Activated CD4-positive, alpha-beta T cell treated with anti-CD3 and anti-CD28 coated beads, Interleukin-2, amount 10 ng/mL, durations not matched to agents 24 days and 14 days (primary cell): Measurements from ENCODE around the gene CDC42BPB. TPM values are rescaled to one million over a fixed set of nuclear protein-coding genes. Genes with fewer than 3 reads are reported as not detected.
"Not testable (repeated sequence)": the region's sequence is repeated elsewhere in the genome, so short reads cannot be mapped to it uniquely, and the experiment has no call there.

ENCODE experiments used
- DNase-seq: peaks from one replicate; pipeline ENCODE4 v3.0.0; 2022
- H3K27ac Mint-ChIP-seq: one replicate; pipeline ENCODE4 v1.8.0; 2022; ENCODE audit warnings: mild to moderate bottlenecking, mixed read lengths
- H3K27me3 Mint-ChIP-seq: one replicate; pipeline ENCODE4 v1.8.0; 2022; ENCODE audit warnings: mixed read lengths
- H3K36me3 Mint-ChIP-seq: one replicate; pipeline ENCODE4 v1.8.0; 2022; ENCODE audit warnings: low read depth, mild to moderate bottlenecking, mixed read lengths
- H3K4me1 Mint-ChIP-seq: one replicate; pipeline ENCODE4 v1.8.0; 2021; ENCODE audit warnings: mixed read lengths
- H3K4me3 Mint-ChIP-seq: one replicate; pipeline ENCODE4 v1.8.0; 2022; ENCODE audit warnings: mild to moderate bottlenecking, moderate library complexity, mixed read lengths
- H3K9me3 Mint-ChIP-seq: one replicate; pipeline ENCODE4 v1.8.0; 2021; ENCODE audit warnings: mixed read lengths
- intact Hi-C: fragments of 100-400 bp; cut with micrococcal nuclease; formaldehyde crosslinking; loops from one replicate; pipeline ENCODE4 v1.15.1; 2023
- total RNA-seq: library from RNA; stranded (reverse); gene quantifications from 2 replicates; pipeline ENCODE4 v1.2.3, GENCODE V29; 2022

Gene CDC42BPB
- total RNA-seq, 1 donor from 2014 or later = 1.7 TPM

GRCh38 chr14:102898776-102899515 is 158.4 kb downstream of the CDC42BPB start:
- intact Hi-C loops = loop anchor here (5.0 kb wide), 1 partner anchor 122 kb away; the partner anchor contains the start of gene TRAF3
- H3K9me3 Mint-ChIP-seq = no peaks in the 10 kb centered on the region
- peaks cover 29% of the 10 kb centered on the region for H3K4me1 Mint-ChIP-seq
- peaks cover 61% of the 10 kb centered on the region for H3K36me3 Mint-ChIP-seq
- H3K4me3 Mint-ChIP-seq = no peak overlapping the region
- H3K27me3 Mint-ChIP-seq = no peaks in the 10 kb centered on the region
- DNase-seq = no peak
- peak overlapping the region; percentile 70 for H3K27ac Mint-ChIP-seq

- intact Hi-C loops = loop anchor here (5.0 kb wide), 1 partner anchor 121 kb away; the partner anchor contains the start of gene TRAF3
- Mint-ChIP-seq H3K36me3 (peaks cover 62% of the 10 kb centered on the region), H3K9me3 (no peaks in the 10 kb centered on the region), H3K4me1 (peaks cover 30% of the 10 kb centered on the region), H3K27ac (peak overlapping the region; percentile 70), H3K27me3 (no peaks in the 10 kb centered on the region), H3K4me3 (no peak overlapping the region)
- DNase-seq = no peak
These were observed 159.1 kb downstream of the CDC42BPB start for GRCh38 chr14:102898298-102898697.

GRCh38 chr14:102897299-102898027 is 159.9 kb downstream of the CDC42BPB start:
- Mint-ChIP-seq H3K4me1 (peaks cover 32% of the 10 kb centered on the region), H3K4me3 (no peak overlapping the region), H3K36me3 (peaks cover 61% of the 10 kb centered on the region), H3K9me3 (no peaks in the 10 kb centered on the region), H3K27ac (no peak overlapping the region), H3K27me3 (no peaks in the 10 kb centered on the region)
- no peak for DNase-seq
- intact Hi-C loops = loop anchor here (5.0 kb wide), 1 partner anchor 120 kb away; the partner anchor contains the start of gene TRAF3

GRCh38 chr14:102896735-102897134 is 160.6 kb downstream of the CDC42BPB start:
- H3K4me3 Mint-ChIP-seq, DNase-seq, H3K27me3 Mint-ChIP-seq, H3K9me3 Mint-ChIP-seq, H3K27ac Mint-ChIP-seq: not testable (repeated sequence)
- peaks cover 67% of the 10 kb centered on the region for H3K36me3 Mint-ChIP-seq
- peaks cover 32% of the 10 kb centered on the region for H3K4me1 Mint-ChIP-seq
- intact Hi-C loops = loop anchor here (5.0 kb wide), 1 partner anchor 119 kb away; the partner anchor contains the start of gene TRAF3

GRCh38 chr14:102893452-102893851 is 163.9 kb downstream of the CDC42BPB start:
- Mint-ChIP-seq H3K27ac (peak overlapping the region; percentile 58), H3K36me3 (peaks cover 71% of the 10 kb centered on the region), H3K4me1 (peaks cover 16% of the 10 kb centered on the region), H3K27me3 (no peaks in the 10 kb centered on the region), H3K4me3 (no peak overlapping the region), H3K9me3 (no peaks in the 10 kb centered on the region)
- no peak for DNase-seq
- intact Hi-C loops = no loop called here

- H3K4me1 Mint-ChIP-seq = peaks cover 12% of the 10 kb centered on the region
- DNase-seq = no peak
- H3K27me3 Mint-ChIP-seq = no peaks in the 10 kb centered on the region
- no peak overlapping the region for H3K27ac Mint-ChIP-seq
- intact Hi-C loops = no loop called here
- no peak overlapping the region for H3K4me3 Mint-ChIP-seq
- H3K9me3 Mint-ChIP-seq = no peaks in the 10 kb centered on the region
- peaks cover 74% of the 10 kb centered on the region for H3K36me3 Mint-ChIP-seq
These were observed 164.7 kb downstream of the CDC42BPB start for GRCh38 chr14:102892651-102893050.

- Mint-ChIP-seq H3K4me3 (no peak overlapping the region), H3K27me3 (no peaks in the 10 kb centered on the region), H3K36me3 (peaks cover 77% of the 10 kb centered on the region), H3K27ac (no peak overlapping the region), H3K9me3 (no peaks in the 10 kb centered on the region), H3K4me1 (peaks cover 9% of the 10 kb centered on the region)
- DNase-seq = no peak
- intact Hi-C loops = no loop called here
These were observed 165.8 kb downstream of the CDC42BPB start for GRCh38 chr14:102891556-102891955.

- intact Hi-C loops = no loop called here
- DNase-seq = no peak
- H3K36me3 Mint-ChIP-seq = peaks cover 77% of the 10 kb centered on the region
These were observed 166.2 kb downstream of the CDC42BPB start for GRCh38 chr14:102891111-102891510.

GRCh38 chr14:102889615-102890014 is 167.7 kb downstream of the CDC42BPB start:
- no peak overlapping the region for H3K4me3 Mint-ChIP-seq
- no peaks in the 10 kb centered on the region for H3K27me3 Mint-ChIP-seq
- H3K4me1 Mint-ChIP-seq = peaks cover 6% of the 10 kb centered on the region
- DNase-seq = no peak
- H3K27ac Mint-ChIP-seq = no peak overlapping the region
- H3K36me3 Mint-ChIP-seq = peaks cover 74% of the 10 kb centered on the region
- H3K9me3 Mint-ChIP-seq = no peaks in the 10 kb centered on the region
- intact Hi-C loops = no loop called here

More at GRCh38 chr14:102891111-102891510, 166.2 kb downstream of the CDC42BPB start:
- H3K4me3 Mint-ChIP-seq = no peak overlapping the region
- no peaks in the 10 kb centered on the region for H3K27me3 Mint-ChIP-seq
- H3K27ac Mint-ChIP-seq = no peak overlapping the region
- no peaks in the 10 kb centered on the region for H3K9me3 Mint-ChIP-seq
- H3K4me1 Mint-ChIP-seq = peaks cover 7% of the 10 kb centered on the region

- Mint-ChIP-seq H3K9me3 (no peaks in the 10 kb centered on the region), H3K27ac (no peak overlapping the region), H3K4me3 (no peak overlapping the region), H3K27me3 (no peaks in the 10 kb centered on the region), H3K36me3 (peaks cover 73% of the 10 kb centered on the region), H3K4me1 (peaks cover 6% of the 10 kb centered on the region)
- intact Hi-C loops = no loop called here
- DNase-seq = no peak
These were observed 168.6 kb downstream of the CDC42BPB start for GRCh38 chr14:102888748-102889147.

- intact Hi-C loops = no loop called here
- Mint-ChIP-seq H3K27me3 (no peaks in the 10 kb centered on the region), H3K27ac (no peak overlapping the region), H3K4me3 (no peak overlapping the region), H3K9me3 (no peaks in the 10 kb centered on the region), H3K36me3 (peaks cover 65% of the 10 kb centered on the region), H3K4me1 (peaks cover 12% of the 10 kb centered on the region)
- no peak for DNase-seq
These were observed 171.5 kb downstream of the CDC42BPB start for GRCh38 chr14:102885737-102886447.

- Mint-ChIP-seq H3K36me3 (peaks cover 65% of the 10 kb centered on the region), H3K9me3 (no peaks in the 10 kb centered on the region), H3K27me3 (no peaks in the 10 kb centered on the region), H3K4me1 (peaks cover 16% of the 10 kb centered on the region), H3K27ac (peak overlapping the region; percentile 80), H3K4me3 (no peak overlapping the region)
- intact Hi-C loops = loop anchor here (1.0 kb wide), 1 partner anchor 61 kb away; no protein-coding TSS in a partner anchor
- no peak for DNase-seq
These were observed 173.8 kb downstream of the CDC42BPB start for GRCh38 chr14:102883554-102883953.

- intact Hi-C loops = loop anchor here (1.0 kb wide), 1 partner anchor 61 kb away; no protein-coding TSS in a partner anchor
- H3K27me3 Mint-ChIP-seq = no peaks in the 10 kb centered on the region
- peaks cover 16% of the 10 kb centered on the region for H3K4me1 Mint-ChIP-seq
- no peak overlapping the region for H3K4me3 Mint-ChIP-seq
- peak overlapping the region; percentile 80 for H3K27ac Mint-ChIP-seq
- H3K36me3 Mint-ChIP-seq = peaks cover 61% of the 10 kb centered on the region
- no peaks in the 10 kb centered on the region for H3K9me3 Mint-ChIP-seq
- no peak for DNase-seq
These were observed 174.2 kb downstream of the CDC42BPB start for GRCh38 chr14:102883089-102883541.
